Ureter (tissue), 1 donor: ENCODE results near the gene HMGN4. TPM values are rescaled to one million over a fixed set of nuclear protein-coding genes. Genes with fewer than 3 reads are reported as not detected.

Experiments used
- DNase-seq: peaks from one replicate; pipeline ENCODE4 v3.0.0-alpha.2; 2020; ENCODE audit warnings: low spot score
- total RNA-seq: library from RNA; stranded (reverse); gene quantifications from one replicate; pipeline ENCODE4 v1.2.4, GENCODE V29; 2023
- donor health status: DM: yes; HTN: yes; CAD: no.

Gene HMGN4
- total RNA-seq, 1 donor from 2014 or later: 75.3 TPM

DNA sequence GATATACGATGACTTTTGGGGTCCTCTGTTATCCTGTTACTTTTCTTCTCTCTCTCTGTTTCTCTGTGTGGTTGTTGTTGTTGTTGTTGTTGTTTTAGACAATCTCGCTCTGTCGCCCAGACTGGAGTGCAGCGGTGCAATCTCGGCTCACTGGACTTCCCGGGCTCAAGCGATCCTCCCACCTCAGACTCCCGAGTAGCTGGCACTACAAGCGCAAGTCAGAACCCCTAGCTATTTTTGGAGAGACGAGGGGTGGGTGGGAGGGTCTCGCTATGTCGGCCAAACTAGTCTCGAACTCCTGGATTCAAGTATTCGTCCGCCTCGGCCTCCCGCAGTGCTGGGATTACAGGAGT is 39.5 kb downstream of the HMGN4 start:
- DNase-seq: no peak

DNA sequence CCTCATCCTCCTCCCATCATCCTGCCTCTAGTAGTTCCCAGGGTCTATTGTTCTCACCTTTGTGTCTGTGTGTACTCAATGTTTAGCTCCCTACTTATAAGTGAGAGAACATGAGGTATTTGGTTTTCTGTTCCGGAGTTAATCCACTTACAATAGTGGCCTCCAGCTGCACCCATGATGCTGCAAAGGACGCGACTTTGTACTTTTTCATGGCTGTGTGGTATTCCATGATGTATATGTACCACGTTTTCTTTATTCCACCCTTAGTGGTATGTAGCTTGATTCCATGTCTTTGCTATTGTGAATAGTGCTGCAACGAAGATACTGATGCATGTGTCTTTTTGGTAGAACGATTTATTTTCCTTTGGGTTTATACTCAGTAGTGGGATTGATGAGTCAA is 40.1 kb downstream of the HMGN4 start:
- DNase-seq: no peak

DNA sequence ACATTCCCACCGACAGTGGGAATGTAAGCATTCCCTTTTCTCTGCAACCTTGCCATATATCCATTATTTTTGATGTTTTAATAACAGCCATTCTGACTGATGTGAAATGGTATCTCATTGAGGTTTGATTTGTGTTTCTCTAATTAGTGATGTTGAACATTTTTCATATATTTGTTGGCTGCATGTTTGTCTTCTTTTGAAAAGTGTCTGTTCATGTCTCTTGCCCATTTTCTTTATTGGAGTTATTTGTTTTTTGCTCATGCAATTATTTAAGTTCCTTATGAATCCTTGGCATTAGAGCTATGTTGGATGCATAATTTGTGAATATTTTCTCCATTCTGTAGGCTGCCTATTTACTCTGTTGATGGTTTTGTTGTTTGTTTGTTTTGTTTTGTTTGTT is 40.6 kb downstream of the HMGN4 start:
- DNase-seq: no peak

DNA sequence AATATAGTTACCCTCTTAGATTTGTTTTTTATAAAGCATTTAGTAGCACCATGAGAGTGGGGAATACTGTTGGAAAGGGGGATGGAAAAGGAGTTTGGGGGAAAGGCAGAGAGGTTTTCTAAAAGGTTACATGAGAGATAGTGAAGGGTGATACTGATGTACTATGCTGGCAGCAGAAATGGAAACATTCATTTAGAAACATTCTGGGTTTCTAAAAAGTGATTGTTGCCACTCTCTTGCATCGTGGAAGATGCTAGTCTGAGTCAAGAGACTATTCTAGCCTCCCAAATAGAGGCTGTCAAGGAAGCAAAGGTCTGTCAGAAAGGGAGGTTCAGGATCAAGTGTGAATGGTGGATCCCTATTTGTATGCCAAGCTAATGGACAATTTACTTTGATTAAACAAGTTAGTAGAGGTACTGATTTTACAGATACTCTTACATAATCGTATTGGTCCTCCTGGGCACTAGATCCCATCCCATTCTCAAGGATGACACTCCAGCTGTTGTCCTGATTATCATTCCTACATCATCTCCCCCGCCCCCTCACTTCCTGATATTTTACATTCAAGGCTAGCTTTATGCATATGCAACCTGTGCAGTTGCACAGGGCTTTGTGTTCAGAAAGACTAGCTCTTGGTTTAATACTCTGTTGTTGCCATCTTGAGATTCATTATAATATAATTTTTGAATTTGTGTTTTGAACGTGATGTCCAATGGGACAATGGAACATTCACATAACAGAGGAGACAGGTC is 43.2 kb downstream of the HMGN4 start:
- DNase-seq: no peak

DNA sequence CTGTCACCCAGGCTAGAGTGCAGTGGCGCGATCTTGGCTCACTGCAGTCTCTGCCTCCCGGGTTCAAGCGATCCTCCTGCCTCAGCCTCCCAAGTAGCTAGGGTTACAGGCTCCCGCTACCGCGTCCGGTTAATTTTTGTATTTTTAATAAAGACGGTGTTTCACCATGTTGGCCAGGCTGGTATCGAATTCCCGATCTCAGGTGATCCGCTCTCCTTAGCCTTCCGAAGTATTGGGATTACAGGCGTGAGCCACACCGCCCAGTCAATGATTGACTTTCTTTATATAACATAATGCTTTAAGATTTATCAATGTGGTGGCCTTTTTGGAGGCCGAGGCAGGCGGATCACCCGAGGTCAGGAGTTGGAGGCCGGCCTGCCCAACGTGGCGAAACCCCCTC is 50.8 kb downstream of the HMGN4 start:
- DNase-seq: no peak

DNA sequence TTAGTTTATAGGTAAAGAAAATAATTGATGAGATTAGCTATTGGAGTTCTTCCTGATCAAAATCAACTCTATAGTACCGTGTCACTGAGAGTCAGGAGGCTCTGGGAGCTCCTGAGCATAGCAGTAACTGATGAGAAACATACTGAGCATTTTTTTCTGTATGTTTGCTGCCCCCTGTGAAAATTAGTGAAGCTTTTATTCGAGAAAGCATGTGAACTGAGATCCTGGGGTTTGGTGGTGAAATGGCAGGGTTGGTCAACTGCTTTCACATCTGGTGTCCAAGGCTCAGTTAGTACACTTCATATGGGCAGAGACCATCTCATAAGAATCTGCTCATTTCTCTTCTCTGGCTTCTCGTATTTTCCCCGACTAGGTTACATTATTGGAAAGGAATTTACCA is 54.5 kb downstream of the HMGN4 start:
- DNase-seq: no peak

DNA sequence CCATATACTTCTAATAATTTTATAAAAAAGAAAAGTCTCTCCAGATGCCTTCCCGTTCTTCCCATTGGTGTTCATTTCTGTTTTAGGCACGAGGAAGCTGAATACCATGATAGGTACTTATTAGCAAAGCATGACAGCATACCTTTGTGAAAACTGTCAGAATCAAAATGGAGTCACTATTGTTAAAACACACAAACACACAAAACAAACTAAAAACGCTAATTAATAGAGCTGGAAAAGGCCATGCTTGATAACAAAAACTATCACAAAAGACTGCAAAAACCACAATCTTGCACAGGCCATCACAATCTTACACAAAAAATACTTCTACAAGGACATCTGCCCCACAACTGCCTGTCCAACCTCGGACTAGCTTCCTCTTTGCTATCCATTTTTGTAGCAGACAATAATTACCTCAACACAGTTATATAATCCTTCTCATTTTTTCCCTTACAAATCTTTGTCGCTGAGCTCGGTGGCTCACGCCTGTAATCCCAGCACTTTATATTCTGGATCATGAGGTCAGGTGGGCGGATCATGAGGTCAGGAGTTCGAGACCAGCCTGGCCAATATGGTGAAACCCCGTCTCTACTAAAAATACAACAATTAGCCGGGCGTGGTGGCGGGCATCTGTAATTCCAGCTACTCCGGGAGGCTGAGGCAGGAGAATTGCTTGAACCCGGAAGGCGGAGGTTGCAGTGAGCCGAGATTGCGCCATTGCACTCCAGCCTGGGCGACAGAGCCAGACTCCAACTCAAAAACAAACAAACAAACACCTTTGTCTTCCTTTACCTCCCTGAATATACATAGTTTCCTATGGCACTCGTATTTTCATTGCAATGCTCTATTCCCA is 55.3 kb downstream of the HMGN4 start:
- no peak for DNase-seq

DNA sequence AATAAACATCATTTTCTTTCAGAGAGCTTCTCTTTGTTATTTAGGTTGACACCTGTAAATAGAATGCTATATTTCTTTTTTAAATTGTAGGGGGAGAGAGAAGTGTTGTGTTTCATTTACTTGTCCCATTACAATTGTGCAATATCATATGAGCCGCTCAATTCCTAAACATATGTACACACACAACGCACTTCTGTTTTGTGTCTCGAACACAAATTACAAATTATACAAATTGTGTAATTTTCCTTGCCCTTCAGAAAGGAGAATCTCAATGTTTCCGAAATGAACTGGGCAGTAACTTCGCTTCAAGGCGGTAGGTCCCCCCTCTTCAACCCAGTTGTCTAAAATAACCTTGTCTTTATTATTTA is 55.9 kb downstream of the HMGN4 start:
- DNase-seq: no peak

DNA sequence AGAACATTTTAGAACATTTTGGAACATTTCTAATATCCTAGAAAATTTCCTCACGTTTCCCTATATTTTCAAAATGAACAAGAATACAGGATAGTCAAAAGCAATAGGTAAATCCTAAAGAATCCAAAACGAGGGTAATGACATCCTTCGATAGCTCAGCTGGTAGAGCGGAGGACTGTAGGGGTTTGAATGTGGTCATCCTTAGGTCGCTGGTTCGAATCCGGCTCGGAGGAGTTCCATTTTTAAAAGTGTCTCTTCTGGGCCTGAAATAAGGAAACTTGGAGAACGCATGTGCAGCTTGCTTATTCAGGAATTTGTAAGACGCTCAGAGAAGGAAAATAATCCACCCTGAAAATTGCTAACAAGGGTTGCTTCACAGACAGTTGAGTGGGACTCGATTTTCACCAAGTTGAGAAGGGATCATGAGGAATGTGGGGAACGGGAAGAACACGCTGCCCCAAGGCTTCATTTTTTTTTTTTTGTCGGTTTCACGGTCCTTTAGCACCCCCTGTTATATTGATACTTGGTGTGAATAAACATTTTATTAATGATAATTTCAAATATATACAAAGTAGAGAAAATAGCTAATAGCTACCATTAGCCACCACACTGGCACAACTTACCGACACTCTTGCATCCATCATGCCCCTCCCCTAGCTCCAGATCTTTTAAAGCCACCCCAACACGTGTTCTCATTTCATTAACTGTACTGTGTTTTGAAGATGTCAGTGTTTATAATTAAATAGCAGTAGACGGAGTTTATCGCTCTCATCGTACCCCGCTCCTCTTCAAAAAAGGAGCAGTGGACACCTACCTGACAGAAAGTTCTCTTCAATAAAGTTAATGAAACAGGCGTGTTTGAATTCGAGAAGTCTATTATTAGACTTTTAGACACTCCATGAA is 56.8 kb downstream of the HMGN4 start:
- no peak for DNase-seq

DNA sequence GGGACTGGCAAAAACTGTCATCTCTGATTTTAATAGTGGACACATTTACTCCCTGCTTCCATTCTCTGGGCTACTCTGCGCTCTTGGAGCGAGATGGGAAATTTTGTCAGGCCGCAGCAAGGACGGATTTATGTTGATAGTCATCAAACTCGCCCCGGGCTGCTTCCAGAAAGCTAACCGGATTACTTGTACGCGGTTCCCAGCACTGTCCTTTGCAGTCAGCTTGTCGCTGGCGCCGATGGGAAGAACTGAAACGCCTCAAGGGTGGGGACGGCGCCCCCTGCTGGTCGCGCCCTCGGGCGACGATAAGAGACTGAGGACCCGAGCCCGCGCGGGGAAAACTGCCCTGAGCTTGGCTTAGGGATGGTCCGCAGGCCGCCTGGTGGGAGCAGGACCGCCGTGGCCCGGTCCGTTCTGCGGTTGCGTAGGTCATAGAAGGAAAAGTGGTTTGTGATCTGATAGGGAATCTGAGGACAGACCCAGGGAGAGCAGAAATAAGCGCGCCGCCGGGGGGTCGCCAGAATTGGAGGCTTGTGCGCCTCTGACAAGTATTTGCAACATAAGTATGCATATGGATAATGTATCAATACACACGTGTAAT is 57.6 kb downstream of the HMGN4 start:
- peak; percentile 91 for DNase-seq

Other genes with a start within 250 kb of the HMGN4 start
- gene BTN3A2, start 173.2 kb upstream of the HMGN4 start, total RNA-seq: 15.8 TPM
- gene BTN2A2, start 155.3 kb upstream of the HMGN4 start, total RNA-seq: 15.0 TPM
- 26.2 TPM for gene BTN3A1, start 136.1 kb upstream of the HMGN4 start, total RNA-seq
- 13.9 TPM for gene BTN3A3, start 97.9 kb upstream of the HMGN4 start, total RNA-seq
- gene BTN2A1, start 80.4 kb upstream of the HMGN4 start, total RNA-seq: 24.7 TPM
- not detected for gene BTN1A1, start 38.1 kb upstream of the HMGN4 start, total RNA-seq
- 17.0 TPM for gene ABT1, start 58.6 kb downstream of the HMGN4 start, total RNA-seq
- gene ZNF322, start 121.4 kb downstream of the HMGN4 start, total RNA-seq: 27.7 TPM